Measurements from ENCODE around the gene IRF7.
"Not testable (repeated sequence)": the region's sequence is repeated elsewhere in the genome, so short reads cannot be mapped to it uniquely, and the experiment has no call there.

IRF7 gene

DNA sequence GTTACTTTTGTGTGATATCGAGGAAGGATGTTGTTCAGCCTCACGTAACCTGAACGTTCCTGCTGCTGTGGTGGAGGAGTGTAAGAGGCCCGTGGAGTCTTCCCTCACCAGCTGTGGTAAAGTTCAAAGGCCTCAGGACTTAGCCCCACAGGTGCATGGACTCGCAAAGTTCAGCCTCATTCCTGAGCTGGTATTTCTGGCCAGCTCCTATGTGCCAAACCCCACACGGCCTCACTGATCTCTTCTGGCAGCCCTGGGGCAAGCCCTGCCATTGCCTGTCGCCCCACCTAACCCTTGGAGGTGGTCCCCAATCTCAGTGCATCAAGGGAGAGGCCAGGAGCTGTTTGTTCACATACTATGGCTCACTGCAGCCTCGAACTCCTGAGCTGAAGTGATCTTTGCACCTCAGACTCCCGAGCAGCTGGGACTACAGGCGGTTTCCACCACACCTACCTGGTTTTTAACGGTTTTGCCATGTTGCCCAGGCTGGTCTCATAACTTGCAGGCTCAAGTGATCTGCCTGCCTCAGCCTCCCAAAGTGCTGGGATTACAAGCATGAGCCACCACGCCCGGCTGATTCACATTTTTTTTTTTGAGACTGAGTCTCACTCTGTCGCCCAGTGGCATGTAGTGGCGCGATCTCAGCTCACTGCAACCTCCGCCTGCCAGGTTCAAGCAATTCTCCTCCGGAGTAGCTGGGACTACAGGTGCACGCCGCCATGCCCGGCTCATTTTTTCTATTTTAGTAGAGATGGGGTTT, 37.3 kb downstream of the IRF7 start:
- DNase-seq (ENCODE audit: low read depth): no peak
- TF ChIP-seq, protein P1, sequence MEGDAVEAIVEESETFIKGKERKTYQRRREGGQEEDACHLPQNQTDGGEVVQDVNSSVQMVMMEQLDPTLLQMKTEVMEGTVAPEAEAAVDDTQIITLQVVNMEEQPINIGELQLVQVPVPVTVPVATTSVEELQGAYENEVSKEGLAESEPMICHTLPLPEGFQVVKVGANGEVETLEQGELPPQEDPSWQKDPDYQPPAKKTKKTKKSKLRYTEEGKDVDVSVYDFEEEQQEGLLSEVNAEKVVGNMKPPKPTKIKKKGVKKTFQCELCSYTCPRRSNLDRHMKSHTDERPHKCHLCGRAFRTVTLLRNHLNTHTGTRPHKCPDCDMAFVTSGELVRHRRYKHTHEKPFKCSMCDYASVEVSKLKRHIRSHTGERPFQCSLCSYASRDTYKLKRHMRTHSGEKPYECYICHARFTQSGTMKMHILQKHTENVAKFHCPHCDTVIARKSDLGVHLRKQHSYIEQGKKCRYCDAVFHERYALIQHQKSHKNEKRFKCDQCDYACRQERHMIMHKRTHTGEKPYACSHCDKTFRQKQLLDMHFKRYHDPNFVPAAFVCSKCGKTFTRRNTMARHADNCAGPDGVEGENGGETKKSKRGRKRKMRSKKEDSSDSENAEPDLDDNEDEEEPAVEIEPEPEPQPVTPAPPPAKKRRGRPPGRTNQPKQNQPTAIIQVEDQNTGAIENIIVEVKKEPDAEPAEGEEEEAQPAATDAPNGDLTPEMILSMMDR (conservative IDR thresholded peaks at IDR 0.05; ENCODE audit: low read depth, low read length): no peak
- peak overlapping the region; percentile 8 for H3K4me3 ChIP-seq (ENCODE audit: low read length)

DNA sequence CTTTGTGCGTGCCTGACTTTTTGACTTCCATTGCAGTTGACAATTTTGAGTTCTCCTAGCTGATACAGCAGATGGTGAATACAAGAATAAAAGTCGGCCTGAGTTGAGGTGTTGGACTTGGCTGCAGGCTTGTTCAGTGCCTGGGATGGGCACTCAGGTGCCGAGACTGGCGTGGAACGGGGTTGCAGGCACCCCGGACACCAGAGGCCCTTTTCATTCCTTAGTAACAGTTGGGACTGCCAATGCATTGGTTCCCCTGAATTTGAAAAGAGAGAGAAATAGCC, 38.2 kb downstream of the IRF7 start:
- H3K4me3 ChIP-seq (ENCODE audit: low read length): peak overlapping the region; percentile 92
- TF ChIP-seq, protein P1 (conservative IDR thresholded peaks at IDR 0.05; ENCODE audit: low read depth, low read length): no peak
- DNase-seq (ENCODE audit: low read depth): no peak

DNA sequence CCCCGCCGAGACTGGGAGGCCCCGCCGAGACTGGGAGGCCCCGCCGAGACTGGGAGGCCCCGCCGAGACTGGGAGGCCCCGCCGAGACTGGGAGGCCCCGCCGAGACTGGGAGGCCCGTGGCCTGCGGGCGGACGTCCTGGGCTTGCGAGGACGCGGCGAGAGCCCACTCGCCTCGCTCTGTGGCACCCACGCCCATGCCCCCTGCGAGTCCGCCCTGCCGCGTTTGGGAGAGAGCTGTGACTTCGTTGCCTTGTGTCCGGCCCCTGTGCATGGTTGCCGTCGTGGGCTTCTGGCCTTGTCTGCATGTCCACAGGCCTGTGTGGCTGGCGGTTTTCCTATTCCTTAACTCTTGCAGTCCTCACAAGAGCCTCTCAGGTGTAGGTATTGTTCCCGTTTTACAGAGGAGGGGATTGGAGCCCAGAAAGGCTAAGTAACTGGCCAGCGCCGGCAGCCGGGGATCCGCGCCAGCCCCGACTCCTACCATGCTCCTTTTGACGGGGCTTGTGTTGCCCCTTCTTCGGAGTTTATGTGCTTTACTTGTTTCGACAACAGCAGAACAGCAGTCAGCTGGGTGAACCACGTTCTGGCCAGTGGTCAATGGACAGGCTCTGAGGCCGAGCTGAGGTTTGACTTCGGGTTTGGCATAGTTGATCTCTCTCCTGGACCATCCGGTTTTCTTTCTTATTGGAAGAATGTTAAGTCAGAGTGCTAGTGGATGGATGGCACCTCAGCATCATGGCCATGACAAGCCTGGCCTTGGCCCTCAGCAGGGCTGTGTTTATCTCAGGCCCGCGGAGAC, 38.7 kb downstream of the IRF7 start:
- DNase-seq (ENCODE audit: low read depth): no peak

DNA sequence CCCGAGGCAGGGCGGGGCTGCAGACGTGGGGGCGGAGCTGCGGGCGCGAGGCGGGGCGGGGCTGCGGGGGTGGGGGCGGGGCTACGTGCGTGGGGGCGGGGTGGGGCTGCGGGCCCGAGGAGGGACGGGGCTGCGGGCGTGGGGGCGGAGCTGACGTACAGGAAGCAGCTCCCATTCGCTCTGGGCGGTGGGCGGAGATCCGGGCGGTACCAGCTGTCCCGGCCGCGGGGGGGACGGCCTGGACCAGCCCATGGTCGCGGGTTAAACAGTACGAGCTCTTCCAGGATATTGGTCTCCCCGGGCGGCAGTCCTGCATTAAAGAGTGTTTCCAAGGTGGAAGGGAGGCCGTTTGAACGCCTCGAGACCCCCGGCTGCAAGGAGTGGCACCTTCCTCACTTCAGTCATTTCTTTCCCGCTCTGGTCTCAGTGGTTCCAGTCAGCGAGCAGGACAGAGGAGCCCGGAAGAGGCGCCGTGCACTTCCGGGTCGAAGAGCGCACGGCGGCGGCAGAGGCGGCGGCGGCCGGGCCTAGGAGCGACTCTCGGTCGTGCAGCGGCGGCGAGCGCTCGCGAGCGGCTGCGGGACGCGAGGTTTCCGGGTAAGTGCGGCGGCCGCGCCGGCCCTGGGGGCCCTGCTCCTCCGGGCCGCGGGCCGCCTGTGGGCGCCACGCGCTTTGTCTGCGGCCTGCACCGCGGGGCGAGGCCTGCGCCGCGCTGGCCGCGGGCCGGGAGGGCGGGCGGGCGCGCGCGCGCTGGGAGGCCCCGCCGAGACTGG, 39.6 kb downstream of the IRF7 start, which contains the start of gene PHRF1:
TSS of gene PHRF1 (plus strand) at position 475 of the 773 bp plus-strand sequence. CDS start 5,043 bp downstream, outside the sequence.
- TF ChIP-seq, protein P1 (conservative IDR thresholded peaks at IDR 0.05; ENCODE audit: low read depth, low read length): no peak
- DNase-seq (ENCODE audit: low read depth): peak; percentile 68

More for the DNA sequence above, 38.7 kb downstream of the IRF7 start:
- peak overlapping the region; percentile 92 for H3K4me3 ChIP-seq (ENCODE audit: low read length)
- TF ChIP-seq, protein P1 (conservative IDR thresholded peaks at IDR 0.05; ENCODE audit: low read depth, low read length): no peak

DNA sequence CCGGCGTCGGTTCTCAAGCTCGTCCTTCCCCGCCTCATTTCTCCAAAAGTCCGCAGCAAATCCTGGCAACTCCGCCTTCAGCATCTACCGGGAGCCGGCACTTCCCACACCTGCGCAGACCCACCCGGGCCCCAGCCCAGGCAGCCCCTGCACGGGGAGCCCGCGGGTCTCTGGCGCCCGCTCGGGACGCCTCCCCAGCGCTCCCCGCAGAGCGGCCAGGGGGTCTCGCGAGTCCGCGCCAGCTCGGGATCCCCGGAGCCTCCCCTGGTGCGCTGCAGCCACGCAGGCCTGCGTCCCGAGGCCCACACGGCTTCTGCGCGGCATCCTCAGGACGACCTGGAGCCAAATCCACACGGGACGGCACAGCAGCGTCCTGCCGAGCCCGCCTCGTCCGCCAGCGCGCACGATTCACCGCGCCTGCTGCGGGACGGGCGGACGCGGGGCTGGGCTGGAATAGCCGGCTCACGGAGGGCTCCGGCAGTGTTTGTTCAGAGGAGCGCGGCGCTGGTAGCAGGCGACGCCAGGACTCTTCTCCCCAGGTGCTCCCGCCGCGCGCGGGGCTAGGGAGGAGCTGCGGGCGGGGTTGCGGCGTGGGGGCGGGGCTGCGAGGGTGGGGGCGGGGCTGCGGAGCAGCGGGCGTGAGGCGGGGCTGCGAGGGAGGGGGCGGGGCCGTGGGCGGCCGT, 40.3 kb downstream of the IRF7 start:
- DNase-seq (ENCODE audit: low read depth): no peak
- peak overlapping the region; percentile 49 for H3K4me3 ChIP-seq (ENCODE audit: low read length)
- TF ChIP-seq, protein P1 (conservative IDR thresholded peaks at IDR 0.05; ENCODE audit: low read depth, low read length): no peak

More for the DNA sequence above, 39.6 kb downstream of the IRF7 start, which contains the start of gene PHRF1:
- H3K4me3 ChIP-seq (ENCODE audit: low read length): peak within 1 kb of the TSS; percentile 92

DNA sequence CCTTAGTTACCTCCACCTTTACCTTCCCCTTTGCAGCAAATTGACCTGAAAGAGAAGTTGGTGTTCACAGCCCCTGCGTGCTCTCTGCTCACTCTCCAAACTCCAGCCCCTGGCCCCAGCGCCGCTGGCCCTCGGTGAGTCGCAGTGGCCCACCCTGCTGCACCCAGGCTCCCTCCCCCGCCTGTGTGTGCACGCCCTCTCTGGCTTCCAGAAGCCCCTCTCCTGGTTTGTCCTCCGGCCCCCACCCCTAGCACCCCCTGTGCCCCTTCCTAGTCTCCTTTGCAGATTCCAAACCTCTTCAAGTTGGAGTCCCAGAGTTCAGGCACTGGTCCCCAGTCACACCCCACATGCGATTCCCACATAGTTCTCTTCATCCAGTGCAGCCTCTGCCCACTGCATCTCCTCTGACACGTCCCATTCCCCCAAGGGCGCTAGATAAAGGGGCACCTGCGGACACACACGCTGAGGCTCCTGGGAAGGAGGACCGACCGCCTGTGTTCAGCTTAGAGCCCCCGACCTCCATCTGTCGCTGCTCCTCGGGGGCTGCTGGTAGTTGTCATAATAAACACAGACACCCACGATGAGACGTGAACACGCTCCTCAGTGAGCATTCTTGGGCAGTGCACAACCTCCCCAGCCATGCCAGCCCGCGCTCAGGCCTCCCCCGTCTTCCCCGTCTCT, 41.0 kb downstream of the IRF7 start:
- no peak for DNase-seq (ENCODE audit: low read depth)
- peak overlapping the region; percentile 49 for H3K4me3 ChIP-seq (ENCODE audit: low read length)
- TF ChIP-seq, protein P1 (conservative IDR thresholded peaks at IDR 0.05; ENCODE audit: low read depth, low read length): no peak

DNA sequence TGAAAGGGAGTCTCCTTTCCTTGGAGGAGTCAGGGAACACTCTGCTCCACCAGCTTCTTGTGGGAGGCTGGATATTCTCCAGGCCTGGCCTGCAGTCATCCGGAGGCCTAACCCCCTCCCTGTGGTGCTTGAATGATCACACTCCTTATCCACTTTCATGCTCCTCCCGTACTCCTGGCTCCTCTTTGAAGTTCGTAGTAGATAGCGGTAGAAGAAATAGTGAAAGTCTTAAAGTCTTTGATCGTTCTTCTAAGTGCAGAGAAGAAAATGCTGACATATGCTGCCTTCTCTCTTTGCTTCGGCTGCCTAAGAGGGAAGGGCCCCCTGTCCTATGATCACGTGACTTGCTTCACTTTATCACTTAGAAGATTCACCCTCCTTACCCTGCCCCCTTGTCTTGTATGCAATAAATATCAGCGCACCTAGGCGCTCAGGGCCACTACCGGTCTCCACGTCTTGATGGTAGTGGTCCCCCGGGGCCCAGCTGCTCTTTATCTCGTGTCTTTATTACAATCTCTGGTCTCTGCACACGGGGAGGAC, 41.6 kb downstream of the IRF7 start:
- DNase-seq (ENCODE audit: low read depth); H3K4me3 ChIP-seq (ENCODE audit: low read length): not testable (repeated sequence)

Data from retinal pigment epithelial cell (primary cell).